ENCODE measurements around the gene EYA4.
"Not testable (repeated sequence)": the region's sequence is repeated elsewhere in the genome, so short reads cannot be mapped to it uniquely, and the experiment has no call there.

Gene EYA4

DNA sequence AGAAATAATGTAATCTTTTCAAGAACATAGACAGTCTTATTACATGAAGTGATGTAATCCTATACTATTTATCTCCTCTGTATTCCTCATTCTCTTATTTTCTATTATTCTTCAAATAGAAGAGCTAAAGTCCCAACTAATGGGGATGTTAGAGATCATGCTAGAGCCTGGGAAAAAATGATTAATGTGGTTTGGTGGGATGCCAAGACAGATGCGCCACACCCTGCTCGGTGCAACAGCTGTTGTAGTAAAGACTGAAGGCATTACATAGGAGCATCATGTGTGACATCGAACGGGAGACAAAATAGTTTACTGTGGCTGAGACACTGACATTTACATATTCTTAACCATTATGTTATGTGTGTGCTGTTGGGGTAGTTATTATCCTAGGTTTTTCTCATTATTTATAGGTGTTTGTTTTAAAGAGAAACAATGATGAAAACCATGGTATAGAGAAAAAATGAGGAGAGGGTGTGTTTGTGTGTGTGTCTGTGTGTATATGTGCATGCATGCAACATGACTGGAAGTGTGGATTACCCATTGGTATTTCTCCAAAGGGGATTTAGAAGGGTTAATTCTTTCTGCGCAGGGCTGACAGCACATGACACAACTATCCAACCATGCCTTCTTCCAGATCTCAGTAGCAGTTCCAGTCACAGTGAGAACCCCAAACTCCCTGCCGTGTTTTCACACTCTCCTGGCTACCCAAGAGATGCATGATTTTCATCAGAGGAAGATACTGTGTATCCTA, 155.3 kb downstream of the EYA4 start:
- Histone ChIP-seq H3K27ac (ENCODE audit: low read depth, low read length) (no peak overlapping the region), H3K4me2 (ENCODE audit: low read depth, low read length, poor library complexity, severe bottlenecking) (no peak overlapping the region), H2AFZ (ENCODE audit: low read depth, low read length, severe bottlenecking) (no peak overlapping the region), H3K9me3 (ENCODE audit: insufficient read depth, low read length) (no peaks in the 10 kb centered on the region), H3F3A (ENCODE audit: insufficient read depth) (no peaks in the 10 kb centered on the region), H3K27me3 (ENCODE audit: low read length) (no peaks in the 10 kb centered on the region), H4K20me1 (ENCODE audit: low read depth, low read length) (no peaks in the 10 kb centered on the region), H3K79me2 (ENCODE audit: insufficient read depth, low read length) (no peaks in the 10 kb centered on the region), H3K9me2 (replicated peaks; ENCODE audit: insufficient read depth, low read length) (no peaks in the 10 kb centered on the region), H3K36me3 (ENCODE audit: low read length) (no peaks in the 10 kb centered on the region), H3K4me3 (ENCODE audit: insufficient read depth, low read length, poor library complexity, severe bottlenecking) (no peak overlapping the region), H3K9ac (ENCODE audit: low read length) (no peak overlapping the region)
- TF ChIP-seq EZH2phosphoT487 (conservative IDR thresholded peaks at IDR 0.05; ENCODE audit: low read length) (no peak), CTCF (IDR thresholded peaks at IDR 0.05; ENCODE audit: insufficient read depth, low read length, poor library complexity, severe bottlenecking) (no peak)

DNA sequence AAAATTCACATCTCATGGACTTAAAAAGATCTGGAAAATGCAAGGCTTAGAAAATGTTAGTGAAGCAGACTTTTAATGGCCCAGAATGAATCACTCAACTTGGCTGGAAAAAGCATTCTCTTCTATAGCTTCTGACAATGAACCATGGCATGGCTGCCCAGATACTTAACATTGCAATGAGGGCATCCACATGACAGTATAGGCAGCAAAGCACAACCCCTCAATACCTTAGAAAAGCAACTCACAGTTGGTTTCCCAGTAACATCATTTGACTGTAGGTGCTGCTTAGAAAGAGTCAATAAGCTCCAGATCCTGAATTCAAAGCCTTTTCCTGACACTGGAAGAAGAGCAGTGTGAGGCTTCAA, 155.8 kb downstream of the EYA4 start:
- no peaks in the 10 kb centered on the region for H3K79me2 ChIP-seq (ENCODE audit: insufficient read depth, low read length)
- no peaks in the 10 kb centered on the region for H4K20me1 ChIP-seq (ENCODE audit: low read depth, low read length)
- TF ChIP-seq CTCF (IDR thresholded peaks at IDR 0.05; ENCODE audit: insufficient read depth, low read length, poor library complexity, severe bottlenecking) (no peak), EZH2phosphoT487 (conservative IDR thresholded peaks at IDR 0.05; ENCODE audit: low read length) (no peak)
- no peaks in the 10 kb centered on the region for H3F3A ChIP-seq (ENCODE audit: insufficient read depth)
- no peaks in the 10 kb centered on the region for H3K36me3 ChIP-seq (ENCODE audit: low read length)
- H3K9me2 ChIP-seq (replicated peaks; ENCODE audit: insufficient read depth, low read length), result no peaks in the 10 kb centered on the region
- H3K27me3 ChIP-seq (ENCODE audit: low read length), result no peaks in the 10 kb centered on the region
- no peak overlapping the region for H3K9ac ChIP-seq (ENCODE audit: low read length)
- H3K4me3 ChIP-seq (ENCODE audit: insufficient read depth, low read length, poor library complexity, severe bottlenecking), result no peak overlapping the region
- H3K27ac ChIP-seq (ENCODE audit: low read depth, low read length), result no peak overlapping the region
- H3K9me3 ChIP-seq (ENCODE audit: insufficient read depth, low read length), result no peaks in the 10 kb centered on the region
- H3K4me2 ChIP-seq (ENCODE audit: low read depth, low read length, poor library complexity, severe bottlenecking), result no peak overlapping the region
- no peak overlapping the region for H2AFZ ChIP-seq (ENCODE audit: low read depth, low read length, severe bottlenecking)

- H3K36me3 ChIP-seq (ENCODE audit: low read length); H3K9ac ChIP-seq (ENCODE audit: low read length); H3K9me2 ChIP-seq (replicated peaks; ENCODE audit: insufficient read depth, low read length); H3K4me2 ChIP-seq (ENCODE audit: low read depth, low read length, poor library complexity, severe bottlenecking); H3K9me3 ChIP-seq (ENCODE audit: insufficient read depth, low read length); H4K20me1 ChIP-seq (ENCODE audit: low read depth, low read length); H2AFZ ChIP-seq (ENCODE audit: low read depth, low read length, severe bottlenecking); H3K27ac ChIP-seq (ENCODE audit: low read depth, low read length); H3K79me2 ChIP-seq (ENCODE audit: insufficient read depth, low read length); H3K4me3 ChIP-seq (ENCODE audit: insufficient read depth, low read length, poor library complexity, severe bottlenecking); H3K27me3 ChIP-seq (ENCODE audit: low read length); H3F3A ChIP-seq (ENCODE audit: insufficient read depth): not testable (repeated sequence)
Measured at GRCh38 chr6:133397601-133398000, 156.4 kb downstream of the EYA4 start.

DNA sequence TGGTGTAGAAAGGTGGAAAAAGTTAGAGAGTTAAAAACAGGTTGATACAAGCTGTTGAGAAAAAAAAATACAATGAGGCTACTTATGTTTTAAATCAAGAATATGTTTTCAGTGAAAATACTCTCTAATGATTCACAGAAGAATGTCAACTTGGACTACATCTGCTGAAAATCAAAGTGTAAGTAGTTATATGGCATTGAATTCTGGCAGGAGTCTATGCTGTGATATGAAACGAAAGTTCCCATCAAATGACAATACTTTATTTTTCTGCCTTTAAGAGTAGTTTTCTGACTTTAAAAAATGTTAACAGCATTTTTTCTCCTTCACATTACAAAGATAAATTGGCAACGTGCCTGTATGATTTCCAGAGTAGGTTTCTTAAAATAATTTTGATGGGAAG, 158.3 kb downstream of the EYA4 start:
- H3K9me2 ChIP-seq (replicated peaks; ENCODE audit: insufficient read depth, low read length), result no peaks in the 10 kb centered on the region
- no peak overlapping the region for H3K4me3 ChIP-seq (ENCODE audit: insufficient read depth, low read length, poor library complexity, severe bottlenecking)
- no peaks in the 10 kb centered on the region for H3K9me3 ChIP-seq (ENCODE audit: insufficient read depth, low read length)
- no peak overlapping the region for H3K4me2 ChIP-seq (ENCODE audit: low read depth, low read length, poor library complexity, severe bottlenecking)
- H3K79me2 ChIP-seq (ENCODE audit: insufficient read depth, low read length), result no peaks in the 10 kb centered on the region
- no peaks in the 10 kb centered on the region for H4K20me1 ChIP-seq (ENCODE audit: low read depth, low read length)
- H3K9ac ChIP-seq (ENCODE audit: low read length), result no peak overlapping the region
- H3K27ac ChIP-seq (ENCODE audit: low read depth, low read length), result no peak overlapping the region
- no peak for TF ChIP-seq CTCF (IDR thresholded peaks at IDR 0.05; ENCODE audit: insufficient read depth, low read length, poor library complexity, severe bottlenecking)
- no peak for TF ChIP-seq EZH2phosphoT487 (conservative IDR thresholded peaks at IDR 0.05; ENCODE audit: low read length)
- no peaks in the 10 kb centered on the region for H3K36me3 ChIP-seq (ENCODE audit: low read length)
- H3K27me3 ChIP-seq (ENCODE audit: low read length), result no peaks in the 10 kb centered on the region
- no peaks in the 10 kb centered on the region for H3F3A ChIP-seq (ENCODE audit: insufficient read depth)
- no peak overlapping the region for H2AFZ ChIP-seq (ENCODE audit: low read depth, low read length, severe bottlenecking)

Data from SU-DHL-6 (cell line).